NCI-H524 treated with DMSO at 0.1 percent for 48 hours (cell line): ENCODE measurements around the gene AFF1.

ENCODE experiments used
- DNase-seq: peaks from one replicate; lab custom pipeline; 2025; lab: John Stamatoyannopoulos, UW

The AFF1 gene

GRCh38 chr4:87086143-87086805 is 151.5 kb downstream of the AFF1 start:
- no peak for DNase-seq

GRCh38 chr4:87087015-87087414 is 152.2 kb downstream of the AFF1 start:
- no peak for DNase-seq

GRCh38 chr4:87087420-87087819 is 152.6 kb downstream of the AFF1 start:
- DNase-seq = no peak

GRCh38 chr4:87088186-87088585 is 153.4 kb downstream of the AFF1 start:
- DNase-seq = no peak

- DNase-seq = no peak
These were observed 154.6 kb downstream of the AFF1 start for GRCh38 chr4:87089368-87089767.

- DNase-seq = no peak
These were observed 155.5 kb downstream of the AFF1 start for GRCh38 chr4:87090305-87090704.

- no peak for DNase-seq
These were observed 157.8 kb downstream of the AFF1 start for GRCh38 chr4:87092389-87093141.

- no peak for DNase-seq
These were observed 158.8 kb downstream of the AFF1 start for GRCh38 chr4:87093443-87094123.

GRCh38 chr4:87097075-87097474 is 162.3 kb downstream of the AFF1 start:
- no peak for DNase-seq

GRCh38 chr4:87100168-87100567 is 165.4 kb downstream of the AFF1 start:
- no peak for DNase-seq

- no peak for DNase-seq
These were observed 166.9 kb downstream of the AFF1 start for GRCh38 chr4:87101543-87102199.

GRCh38 chr4:87103086-87103485 is 168.3 kb downstream of the AFF1 start:
- no peak for DNase-seq

GRCh38 chr4:87103691-87104187 is 168.9 kb downstream of the AFF1 start:
- DNase-seq = no peak

GRCh38 chr4:87105101-87105845 is 170.5 kb downstream of the AFF1 start:
- DNase-seq = no peak

GRCh38 chr4:87108142-87108546 is 173.3 kb downstream of the AFF1 start:
- DNase-seq = no peak

GRCh38 chr4:87109121-87109520 is 174.3 kb downstream of the AFF1 start:
- no peak for DNase-seq

- DNase-seq = no peak
These were observed 175.1 kb downstream of the AFF1 start for GRCh38 chr4:87109945-87110344.

GRCh38 chr4:87112063-87112462 is 177.3 kb downstream of the AFF1 start:
- DNase-seq = no peak

GRCh38 chr4:87114245-87115062 is 179.6 kb downstream of the AFF1 start:
- DNase-seq = no peak

- DNase-seq = no peak
These were observed 181.4 kb downstream of the AFF1 start for GRCh38 chr4:87116231-87116630.
